GM12873 (cell line): ENCODE data around the gene LAP3.

Experiments used
- CTCF ChIP-seq: IDR thresholded peaks from 2 replicates; pipeline ENCODE4 v1.5.1; 2012; ENCODE audit warnings: low read depth, mild to moderate bottlenecking, moderate library complexity, low read length, control low read depth; ENCODE audit not compliant: insufficient read depth; ENCODE audit errors: missing control alignments

The LAP3 gene

GRCh38 chr4:17576932-17577664 lies at the start of gene LAP3:
TSS of gene LAP3 (plus strand) at chr4:17577198. CDS start at chr4:17577466, 268 bp downstream.
- no peak for TF ChIP-seq CTCF

GRCh38 chr4:17528551-17529165 lies 48.3 kb upstream of the LAP3 start:
- no peak for TF ChIP-seq CTCF

GRCh38 chr4:17531538-17532285 lies 45.3 kb upstream of the LAP3 start:
- no peak for TF ChIP-seq CTCF

GRCh38 chr4:17534705-17535104 lies 42.3 kb upstream of the LAP3 start:
- no peak for TF ChIP-seq CTCF

- no peak for TF ChIP-seq CTCF
Measured at GRCh38 chr4:17535242-17535641, 41.8 kb upstream of the LAP3 start.

GRCh38 chr4:17535906-17536305 lies 41.1 kb upstream of the LAP3 start:
- TF ChIP-seq CTCF, result no peak

- TF ChIP-seq CTCF, result no peak
Measured at GRCh38 chr4:17544205-17544604, 32.8 kb upstream of the LAP3 start.
